Posterior cingulate gyrus (tissue), 11 donors: ENCODE data around the gene CDK11B.
A peak's percentile ranks its signal among the peaks of the same experiment; 100 is the strongest.

ENCODE experiments used
- DNase-seq, 10 donors: peaks; one replicate each; pipeline versions ENCODE4 v3.0.0 to v3.0.0-alpha.2; 2020 to 2021; ENCODE audit warnings: mixed read lengths in 3 of 10
- intact Hi-C: fragments of 100-400 bp; cut with DNase I; formaldehyde crosslinking; loops from one replicate; pipeline ENCODE4 v1.15.1; 2023

Gene CDK11B

GRCh38 chr1:1620433-1621139, 38.2 kb downstream of the CDK11B start:
- intact Hi-C loops = no loop called here
- peak in 1 of 10 donors; percentile 82 for DNase-seq

- DNase-seq = peak in 4 of 10 donors; percentile 2 to 75 (median 50)
These were observed 38.9 kb downstream of the CDK11B start for GRCh38 chr1:1619917-1620361.

GRCh38 chr1:1618396-1619068, 40.3 kb downstream of the CDK11B start:
- intact Hi-C loops = no loop called here
- peak in 3 of 10 donors; percentile 48 to 67 (median 61) for DNase-seq

More at GRCh38 chr1:1619917-1620361, 38.9 kb downstream of the CDK11B start:
- intact Hi-C loops = no loop called here

GRCh38 chr1:1617925-1618324, 40.9 kb downstream of the CDK11B start:
- DNase-seq = peak in 1 of 10 donors; percentile 43
- intact Hi-C loops = no loop called here

- intact Hi-C loops = no loop called here
These were observed 41.3 kb downstream of the CDK11B start for GRCh38 chr1:1617516-1617915.

GRCh38 chr1:1616838-1617237, 42.0 kb downstream of the CDK11B start:
- intact Hi-C loops = no loop called here
- DNase-seq = peak in 1 of 10 donors; percentile 72

More at GRCh38 chr1:1617516-1617915, 41.3 kb downstream of the CDK11B start:
- DNase-seq = peak in 1 of 10 donors; percentile 14

GRCh38 chr1:1616045-1616790, 42.6 kb downstream of the CDK11B start:
- peak in 3 of 10 donors; percentile 16 to 79 (median 30) for DNase-seq
- intact Hi-C loops = no loop called here

- intact Hi-C loops = loop anchor here (2.0 kb wide), 1 partner anchor 41 kb away; the partner anchor contains the start of gene SSU72
- DNase-seq = peak; percentile 92 to 100 (median 96)
These were observed 43.4 kb downstream of the CDK11B start, which contains the start of gene MIB2 for GRCh38 chr1:1615256-1616044. TSS of gene MIB2 (plus strand) at chr1:1615500. CDS start at chr1:1623453, 7,953 bp downstream.

GRCh38 chr1:1614954-1615255, 43.9 kb downstream of the CDK11B start:
- intact Hi-C loops = loop anchor here (2.0 kb wide), 1 partner anchor 40 kb away; the partner anchor contains the start of gene SSU72
- no peak for DNase-seq

GRCh38 chr1:1614204-1614953, 44.4 kb downstream of the CDK11B start:
- intact Hi-C loops = loop anchor here (2.0 kb wide), 1 partner anchor 40 kb away; the partner anchor contains the start of gene SSU72
- peak in 3 of 10 donors; percentile 29 to 47 (median 43) for DNase-seq

GRCh38 chr1:1613509-1614082, 45.2 kb downstream of the CDK11B start:
- intact Hi-C loops = loop anchor here (2.0 kb wide), 1 partner anchor 39 kb away; the partner anchor contains the start of gene SSU72

GRCh38 chr1:1612104-1612400, 46.8 kb downstream of the CDK11B start:
- DNase-seq = no peak
- intact Hi-C loops = no loop called here

More at GRCh38 chr1:1613509-1614082, 45.2 kb downstream of the CDK11B start:
- DNase-seq = no peak

- DNase-seq = peak in 1 of 10 donors; percentile 53
- intact Hi-C loops = no loop called here
These were observed 48.0 kb downstream of the CDK11B start for GRCh38 chr1:1610796-1611195.

- intact Hi-C loops = no loop called here
- peak in 2 of 10 donors; percentile 5 to 33 for DNase-seq
These were observed 48.9 kb downstream of the CDK11B start for GRCh38 chr1:1609822-1610485.

- intact Hi-C loops = no loop called here
- peak in 2 of 10 donors; percentile 53 for DNase-seq
These were observed 52.6 kb downstream of the CDK11B start for GRCh38 chr1:1606232-1606631.

GRCh38 chr1:1605724-1606123, 53.1 kb downstream of the CDK11B start:
- peak in 3 of 10 donors; percentile 34 to 76 (median 59) for DNase-seq
- intact Hi-C loops = no loop called here

GRCh38 chr1:1605034-1605591, 53.7 kb downstream of the CDK11B start:
- DNase-seq = peak in 3 of 10 donors; percentile 45 to 60 (median 59)
- intact Hi-C loops = no loop called here
